ENCODE measurements around the gene DGKD.

- TF ChIP-seq CTCF (IDR thresholded peaks at IDR 0.05) (no peak), POLR2A (IDR thresholded peaks at IDR 0.05) (no peak)
These were observed 2.9 kb upstream of the DGKD start for GRCh38 chr2:233351423-233351822.
